GM23338 (cell line): ENCODE data around the gene GALK1. TPM values are rescaled to one million over a fixed set of nuclear protein-coding genes. Genes with fewer than 3 reads are reported as not detected.

ENCODE experiments used
- ATAC-seq: fragments of 200-7000 bp; cut with Tn5 transposase; 3 replicates; pipeline ENCODE4 v1.9.1; 2020
- DNase-seq: peaks from one replicate; pipeline ENCODE4 v3.0.0-alpha.2; 2015; ENCODE audit warnings: low spot score
- H2AFZ ChIP-seq: fragments of 200-600 bp; sonication (generic); 2 replicates; pipeline ENCODE4 v1.8.0; 2016; ENCODE audit warnings: antibody characterized with exemption, mild to moderate bottlenecking, moderate library complexity
- H3F3A ChIP-seq: fragments of 200-600 bp; sonication (generic); replicated peaks from 2 replicates; pipeline ENCODE4 v1.8.0; 2017; ENCODE audit warnings: antibody characterized with exemption, mixed run types, low read depth
- H3K27ac ChIP-seq: fragments of 200-600 bp; sonication (generic); 2 replicates; pipeline ENCODE4 v1.6.1; 2016; ENCODE audit warnings: low read depth
- H3K27me3 ChIP-seq: fragments of 200-600 bp; sonication (generic); 2 replicates; pipeline ENCODE4 v1.8.0; 2016; ENCODE audit warnings: mild to moderate bottlenecking, mixed run types, moderate library complexity; ENCODE audit not compliant: insufficient read depth
- H3K36me3 ChIP-seq: fragments of 200-600 bp; sonication (generic); 2 replicates; pipeline ENCODE4 v1.8.0; 2016; ENCODE audit warnings: mild to moderate bottlenecking; ENCODE audit not compliant: insufficient read depth
- H3K4me1 ChIP-seq: fragments of 200-600 bp; sonication (generic); 2 replicates; pipeline ENCODE4 v1.8.0; 2016; ENCODE audit warnings: mild to moderate bottlenecking, moderate library complexity; ENCODE audit not compliant: insufficient read depth
- H3K4me2 ChIP-seq: fragments of 200-600 bp; sonication (generic); 2 replicates; pipeline ENCODE4 v1.7.1; 2017; ENCODE audit warnings: mixed run types
- H3K4me3 ChIP-seq: fragments of 200-600 bp; sonication (generic); 2 replicates; pipeline ENCODE4 v1.6.1; 2016; ENCODE audit warnings: mixed run types
- H3K79me2 ChIP-seq: fragments of 200-600 bp; sonication (generic); replicated peaks from 2 replicates; pipeline ENCODE4 v1.8.0; 2017; ENCODE audit warnings: mild to moderate bottlenecking; ENCODE audit not compliant: insufficient read depth
- H3K9me2 ChIP-seq: fragments of 200-600 bp; sonication (generic); 2 replicates; pipeline ENCODE4 v1.8.0; 2017; ENCODE audit not compliant: insufficient read depth
- H4K20me1 ChIP-seq: fragments of 200-600 bp; sonication (generic); replicated peaks from 2 replicates; pipeline ENCODE4 v1.8.0; 2017; ENCODE audit warnings: mild to moderate bottlenecking; ENCODE audit not compliant: insufficient read depth
- H3K27ac Mint-ChIP-seq: 2 replicates; pipeline ENCODE4 v1.8.0; 2020; ENCODE audit warnings: inconsistent platforms, mild to moderate bottlenecking, moderate library complexity, mixed read lengths
- H3K27me3 Mint-ChIP-seq: 3 replicates; pipeline ENCODE4 v1.8.0; 2022; ENCODE audit warnings: low read depth, mild to moderate bottlenecking, moderate library complexity, mixed read lengths, inconsistent platforms; ENCODE audit not compliant: insufficient read depth, poor library complexity
- H3K36me3 Mint-ChIP-seq: 3 replicates; pipeline ENCODE4 v1.8.0; 2021; ENCODE audit warnings: low read depth, mild to moderate bottlenecking, inconsistent platforms, moderate library complexity, mixed read lengths
- H3K4me1 Mint-ChIP-seq: 3 replicates; pipeline ENCODE4 v1.8.0; 2020; ENCODE audit warnings: mild to moderate bottlenecking, inconsistent platforms, mixed read lengths
- H3K4me3 Mint-ChIP-seq: 3 replicates; pipeline ENCODE4 v1.8.0; 2021; ENCODE audit warnings: moderate library complexity, mild to moderate bottlenecking, inconsistent platforms, mixed read lengths
- H3K9me3 Mint-ChIP-seq: 3 replicates; pipeline ENCODE4 v1.8.0; 2020; ENCODE audit warnings: moderate library complexity, mild to moderate bottlenecking, inconsistent platforms, mixed read lengths
- CREB1 ChIP-seq: fragments of 250-450 bp; sonication (Bioruptor Pico); IDR thresholded peaks from 2 replicates; pipeline ENCODE4 v1.5.0; 2020; ENCODE audit warnings: low read depth, mild to moderate bottlenecking, moderate library complexity
- CTCF ChIP-seq, 2 experiments: fragments of 200-600 bp in 1 of 2; sonication (generic) in 1 of 2; conservative IDR thresholded peaks; 2 replicates each; pipeline versions ENCODE4 v1.5.1 to v1.6.1; 2016 to 2017; ENCODE audit warnings: antibody characterized with exemption in 2 of 2, low read depth in 2 of 2, mild to moderate bottlenecking in 2 of 2, moderate library complexity in 1 of 2
- POLR2AphosphoS5 ChIP-seq: IDR thresholded peaks from 2 replicates; pipeline ENCODE4 v1.6.1; 2016; ENCODE audit warnings: antibody characterized with exemption, low read depth
- long read RNA-seq: library from polyadenylated mRNA; unstranded; transcript quantifications from one replicate; pipeline ENCODE4 v2.0.0, GENCODE V29; 2020; ENCODE audit not compliant: unreplicated experiment
- polyA plus RNA-seq: library from polyadenylated mRNA; unstranded; fragments of >200 nt; fragmentation: Nextera tagmentation; extraction: Ambion mirVana; gene quantifications from 2 replicates; pipeline ENCODE4 v1.2.1, GENCODE V29; 2016
- total RNA-seq: library from RNA; depleted of rRNA; stranded (reverse); fragments of >200 nt; shearing (Covaris generic); gene quantifications from 2 replicates; pipeline ENCODE4 v1.2.3, GENCODE V29; 2014; rRNA removed
- TF ChIP-seq, protein P1 (sequence below): fragments of 250-450 bp; sonication (Bioruptor Pico); IDR thresholded peaks from 2 replicates; pipeline ENCODE4 v1.5.0; 2020; ENCODE audit warnings: mild to moderate bottlenecking, moderate library complexity

The GALK1 gene
- total RNA-seq = 30.5 TPM in 2 replicates
- polyA plus RNA-seq = 31.7 and 34.7 TPM in 2 replicates
- long read RNA-seq, transcript GALK1-205 (8 exons, 1,866 nt) = major isoform, 38 of 38 reads
- long read RNA-seq, partial matches to known transcripts = 0 of 38 reads
- long read RNA-seq, other reads (novel, unspliced or antisense) = 0 of 38 reads

GRCh38 chr17:75764711-75765421, at the start of gene GALK1:
GALK1 (minus strand) TSS chr17:75765192; CDS start chr17:75765136, 56 bp downstream.
- Mint-ChIP-seq H3K9me3 (no peaks in the 10 kb centered on the region; the same call in 2 of the 3 replicates), H3K4me1 (peaks cover 5% of the 10 kb centered on the region; the same call in 2 of the 3 replicates), H3K27me3 (peaks cover 16% of the 10 kb centered on the region), H3K4me3 (peak within 1 kb of the TSS; percentile 76), H3K36me3 (no peaks in the 10 kb centered on the region; the same call in 2 of the 3 replicates), H3K27ac (0 out of 2 replicates have a peak within 1 kb of the TSS, but pooled peaks have one; percentile 50)
- Histone ChIP-seq H3K27me3 (no peaks in the 10 kb centered on the region), H3K4me3 (peak within 1 kb of the TSS; percentile 90), H4K20me1 (0 out of 2 replicates have a peak, but pooled peaks cover 3% of the 10 kb centered on the region), H3F3A (peaks cover 4% of the 10 kb centered on the region), H3K79me2 (no peaks in the 10 kb centered on the region), H3K4me2 (peak within 1 kb of the TSS; percentile 87), H3K4me1 (peaks cover 3% of the 10 kb centered on the region; the same call in 1 of the 2 replicates), H3K27ac (peak within 1 kb of the TSS; percentile 55; the same call in 1 of the 2 replicates), H2AFZ (peak within 1 kb of the TSS; percentile 99), H3K9me2 (no peaks in the 10 kb centered on the region), H3K36me3 (no peaks in the 10 kb centered on the region)
- ATAC-seq (peak; percentile 82), DNase-seq (peak; percentile 79)
- TF ChIP-seq CTCF (conservative IDR thresholded peaks at IDR 0.05; ENCODE audit: low read depth in 2 of 2) = peak; percentile 60 to 69
- TF ChIP-seq POLR2AphosphoS5 = peak; percentile 53; the same call in 1 of the 2 replicates
- TF ChIP-seq, protein P1, sequence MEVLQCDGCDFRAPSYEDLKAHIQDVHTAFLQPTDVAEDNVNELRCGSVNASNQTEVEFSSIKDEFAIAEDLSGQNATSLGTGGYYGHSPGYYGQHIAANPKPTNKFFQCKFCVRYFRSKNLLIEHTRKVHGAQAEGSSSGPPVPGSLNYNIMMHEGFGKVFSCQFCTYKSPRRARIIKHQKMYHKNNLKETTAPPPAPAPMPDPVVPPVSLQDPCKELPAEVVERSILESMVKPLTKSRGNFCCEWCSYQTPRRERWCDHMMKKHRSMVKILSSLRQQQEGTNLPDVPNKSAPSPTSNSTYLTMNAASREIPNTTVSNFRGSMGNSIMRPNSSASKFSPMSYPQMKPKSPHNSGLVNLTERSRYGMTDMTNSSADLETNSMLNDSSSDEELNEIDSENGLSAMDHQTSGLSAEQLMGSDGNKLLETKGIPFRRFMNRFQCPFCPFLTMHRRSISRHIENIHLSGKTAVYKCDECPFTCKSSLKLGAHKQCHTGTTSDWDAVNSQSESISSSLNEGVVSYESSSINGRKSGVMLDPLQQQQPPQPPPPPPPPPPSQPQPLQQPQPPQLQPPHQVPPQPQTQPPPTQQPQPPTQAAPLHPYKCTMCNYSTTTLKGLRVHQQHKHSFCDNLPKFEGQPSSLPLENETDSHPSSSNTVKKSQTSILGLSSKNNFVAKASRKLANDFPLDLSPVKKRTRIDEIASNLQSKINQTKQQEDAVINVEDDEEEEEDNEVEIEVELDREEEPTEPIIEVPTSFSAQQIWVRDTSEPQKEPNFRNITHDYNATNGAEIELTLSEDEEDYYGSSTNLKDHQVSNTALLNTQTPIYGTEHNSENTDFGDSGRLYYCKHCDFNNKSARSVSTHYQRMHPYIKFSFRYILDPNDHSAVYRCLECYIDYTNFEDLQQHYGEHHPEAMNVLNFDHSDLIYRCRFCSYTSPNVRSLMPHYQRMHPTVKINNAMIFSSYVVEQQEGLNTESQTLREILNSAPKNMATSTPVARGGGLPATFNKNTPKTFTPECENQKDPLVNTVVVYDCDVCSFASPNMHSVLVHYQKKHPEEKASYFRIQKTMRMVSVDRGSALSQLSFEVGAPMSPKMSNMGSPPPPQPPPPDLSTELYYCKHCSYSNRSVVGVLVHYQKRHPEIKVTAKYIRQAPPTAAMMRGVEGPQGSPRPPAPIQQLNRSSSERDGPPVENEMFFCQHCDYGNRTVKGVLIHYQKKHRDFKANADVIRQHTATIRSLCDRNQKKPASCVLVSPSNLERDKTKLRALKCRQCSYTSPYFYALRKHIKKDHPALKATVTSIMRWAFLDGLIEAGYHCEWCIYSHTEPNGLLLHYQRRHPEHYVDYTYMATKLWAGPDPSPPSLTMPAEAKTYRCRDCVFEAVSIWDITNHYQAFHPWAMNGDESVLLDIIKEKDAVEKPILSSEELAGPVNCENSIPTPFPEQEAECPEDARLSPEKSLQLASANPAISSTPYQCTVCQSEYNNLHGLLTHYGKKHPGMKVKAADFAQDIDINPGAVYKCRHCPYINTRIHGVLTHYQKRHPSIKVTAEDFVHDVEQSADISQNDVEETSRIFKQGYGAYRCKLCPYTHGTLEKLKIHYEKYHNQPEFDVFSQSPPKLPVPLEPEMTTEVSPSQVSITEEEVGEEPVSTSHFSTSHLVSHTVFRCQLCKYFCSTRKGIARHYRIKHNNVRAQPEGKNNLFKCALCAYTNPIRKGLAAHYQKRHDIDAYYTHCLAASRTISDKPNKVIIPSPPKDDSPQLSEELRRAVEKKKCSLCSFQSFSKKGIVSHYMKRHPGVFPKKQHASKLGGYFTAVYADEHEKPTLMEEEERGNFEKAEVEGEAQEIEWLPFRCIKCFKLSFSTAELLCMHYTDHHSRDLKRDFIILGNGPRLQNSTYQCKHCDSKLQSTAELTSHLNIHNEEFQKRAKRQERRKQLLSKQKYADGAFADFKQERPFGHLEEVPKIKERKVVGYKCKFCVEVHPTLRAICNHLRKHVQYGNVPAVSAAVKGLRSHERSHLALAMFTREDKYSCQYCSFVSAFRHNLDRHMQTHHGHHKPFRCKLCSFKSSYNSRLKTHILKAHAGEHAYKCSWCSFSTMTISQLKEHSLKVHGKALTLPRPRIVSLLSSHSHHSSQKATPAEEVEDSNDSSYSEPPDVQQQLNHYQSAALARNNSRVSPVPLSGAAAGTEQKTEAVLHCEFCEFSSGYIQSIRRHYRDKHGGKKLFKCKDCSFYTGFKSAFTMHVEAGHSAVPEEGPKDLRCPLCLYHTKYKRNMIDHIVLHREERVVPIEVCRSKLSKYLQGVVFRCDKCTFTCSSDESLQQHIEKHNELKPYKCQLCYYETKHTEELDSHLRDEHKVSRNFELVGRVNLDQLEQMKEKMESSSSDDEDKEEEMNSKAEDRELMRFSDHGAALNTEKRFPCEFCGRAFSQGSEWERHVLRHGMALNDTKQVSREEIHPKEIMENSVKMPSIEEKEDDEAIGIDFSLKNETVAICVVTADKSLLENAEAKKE (CRISPR knock-in tag) = no peak
- peak; percentile 30; the same call in 1 of the 2 replicates for TF ChIP-seq CREB1 (CRISPR knock-in tag)
